GM18861 (cell line): ENCODE results near the gene NDUFAF7.
"Not testable (repeated sequence)": the region's sequence is repeated elsewhere in the genome, so short reads cannot be mapped to it uniquely, and the experiment has no call there.

ENCODE experiments used
- ATAC-seq: cut with Tn5 transposase; IDR thresholded peaks from one replicate; pipeline ENCODE4 v1.9.1; 2021; ENCODE audit not compliant: unreplicated experiment

Gene NDUFAF7

DNA sequence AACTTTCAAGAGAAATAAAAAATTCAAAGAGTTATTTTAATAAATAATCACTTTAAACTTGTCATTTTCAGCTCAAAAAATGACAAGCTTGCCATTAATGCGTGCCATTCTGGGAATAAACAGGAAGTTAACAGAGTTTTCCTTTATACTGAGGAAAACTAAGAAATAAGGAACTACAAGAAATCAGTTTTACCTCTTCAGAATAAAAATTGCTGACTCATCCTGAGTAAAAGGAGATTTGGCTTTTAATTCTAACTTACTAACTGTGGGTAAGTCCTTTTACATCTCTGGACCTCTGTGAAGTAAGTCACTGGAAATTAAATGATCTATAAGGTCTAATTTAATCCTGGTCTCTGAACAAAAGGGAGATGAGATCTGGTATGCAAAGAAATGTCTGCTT, 16.2 kb upstream of the NDUFAF7 start:
- ATAC-seq, result no peak

DNA sequence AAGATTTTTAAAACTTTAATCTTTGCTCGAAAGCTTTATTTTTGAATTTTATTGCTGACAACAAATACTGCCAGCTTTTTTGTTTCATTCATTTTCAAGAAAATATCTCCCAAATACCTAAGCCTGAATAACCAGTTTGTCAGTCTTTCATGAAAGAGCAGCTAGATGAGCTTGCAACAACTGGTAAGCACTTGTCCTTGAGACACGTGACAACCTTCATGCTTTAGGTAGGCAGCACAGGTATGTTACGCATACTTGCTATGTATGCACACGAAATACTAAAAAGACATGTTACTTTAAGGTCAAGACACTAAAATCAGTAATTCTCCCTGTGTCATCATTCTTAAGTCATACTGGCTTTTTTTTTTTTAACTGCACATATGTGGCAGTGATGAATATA, 12.4 kb upstream of the NDUFAF7 start:
- ATAC-seq, result no peak

DNA sequence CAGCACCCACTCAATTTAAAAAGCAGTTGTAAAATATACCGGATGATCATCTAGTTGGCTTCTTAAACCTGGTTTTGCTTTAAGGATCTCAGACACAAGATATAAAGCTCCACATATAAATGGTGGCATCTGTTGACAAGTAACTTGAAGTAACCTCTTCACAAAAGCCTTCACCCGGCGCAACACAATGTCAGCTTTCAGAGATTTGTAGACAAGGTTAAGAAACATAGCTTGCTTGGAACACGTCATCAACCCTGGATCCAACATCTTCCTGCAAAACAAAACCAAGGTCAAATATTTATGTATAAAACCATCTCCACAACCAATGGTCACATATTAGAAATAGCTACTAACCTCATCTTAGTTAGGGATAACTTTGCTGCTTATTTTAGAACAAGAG, 8.3 kb upstream of the NDUFAF7 start:
- no peak for ATAC-seq

DNA sequence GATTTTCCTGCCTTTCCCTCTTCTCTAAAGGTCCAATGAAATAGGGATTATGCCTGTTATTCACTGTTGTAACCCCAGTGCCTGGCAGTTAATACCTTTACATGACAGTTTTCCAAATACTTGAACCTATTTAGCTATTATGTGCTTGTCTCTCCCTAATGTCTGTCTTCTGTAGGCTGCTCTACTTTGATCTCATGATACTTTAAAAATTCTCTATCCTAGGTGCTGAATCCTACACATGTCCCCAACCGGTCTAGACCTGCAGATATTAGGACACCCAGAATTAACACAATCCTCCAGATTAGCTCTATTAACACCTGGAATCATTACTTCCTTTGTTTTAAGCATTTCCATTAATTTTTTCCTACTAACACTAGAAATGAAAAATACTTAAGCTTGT, 7.4 kb upstream of the NDUFAF7 start:
- ATAC-seq, result no peak

DNA sequence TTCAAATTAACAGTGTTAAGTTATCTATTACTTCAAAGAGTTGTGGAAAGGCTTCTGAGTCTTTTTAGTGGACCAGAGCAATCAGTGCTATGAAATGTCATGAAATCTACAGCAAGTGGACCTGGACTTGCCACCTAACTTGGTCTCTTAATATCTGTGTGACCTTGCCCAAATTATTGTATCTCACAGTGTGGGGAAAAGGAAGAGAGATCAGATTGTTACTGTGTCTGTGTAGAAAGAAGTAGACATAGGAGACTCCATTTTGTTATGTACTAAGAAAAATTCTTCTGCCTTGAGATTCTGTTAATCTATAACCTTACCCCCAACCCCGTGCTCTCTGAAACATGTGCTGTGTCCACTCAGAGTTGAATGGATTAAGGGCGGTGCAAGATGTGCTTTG, 6.3 kb upstream of the NDUFAF7 start:
- ATAC-seq, result not testable (repeated sequence)

DNA sequence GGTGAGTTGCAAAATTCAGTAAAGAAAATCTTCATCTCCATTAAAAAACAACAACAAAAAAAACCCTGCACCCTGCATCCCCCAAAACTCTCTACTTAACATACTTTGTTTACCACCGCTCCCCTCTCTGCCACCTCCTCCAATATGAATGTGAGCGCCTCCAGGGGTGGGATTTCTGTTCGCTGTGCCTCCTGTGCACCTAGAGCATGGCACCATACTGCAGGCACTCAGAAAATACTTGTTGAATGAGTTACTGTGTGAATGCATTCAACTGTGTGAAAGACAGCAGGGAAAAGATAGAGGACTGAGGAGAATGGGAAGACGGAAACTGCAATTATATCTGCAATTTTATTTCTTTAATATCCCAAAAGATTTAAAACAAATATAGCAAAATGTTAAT, 4.6 kb upstream of the NDUFAF7 start:
- ATAC-seq, result no peak

DNA sequence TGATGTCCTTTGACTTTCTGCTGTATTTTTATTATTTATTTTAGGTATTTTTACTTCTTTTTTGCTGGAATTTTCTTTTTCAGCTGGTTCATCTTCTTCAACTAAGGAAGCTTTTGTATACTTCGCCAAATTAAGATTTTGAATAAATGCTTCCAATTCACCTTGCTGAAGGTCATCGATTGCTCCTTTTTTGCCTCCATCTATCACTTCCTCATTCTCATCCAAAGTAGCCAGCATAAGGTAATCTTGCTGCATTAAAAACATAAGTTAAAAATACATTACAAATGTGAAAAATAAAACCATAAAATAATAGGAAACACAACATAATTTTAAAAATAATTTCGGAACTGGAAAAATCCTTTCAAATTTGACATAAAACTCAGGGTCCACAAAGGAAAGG, 2.7 kb upstream of the NDUFAF7 start:
- no peak for ATAC-seq

DNA sequence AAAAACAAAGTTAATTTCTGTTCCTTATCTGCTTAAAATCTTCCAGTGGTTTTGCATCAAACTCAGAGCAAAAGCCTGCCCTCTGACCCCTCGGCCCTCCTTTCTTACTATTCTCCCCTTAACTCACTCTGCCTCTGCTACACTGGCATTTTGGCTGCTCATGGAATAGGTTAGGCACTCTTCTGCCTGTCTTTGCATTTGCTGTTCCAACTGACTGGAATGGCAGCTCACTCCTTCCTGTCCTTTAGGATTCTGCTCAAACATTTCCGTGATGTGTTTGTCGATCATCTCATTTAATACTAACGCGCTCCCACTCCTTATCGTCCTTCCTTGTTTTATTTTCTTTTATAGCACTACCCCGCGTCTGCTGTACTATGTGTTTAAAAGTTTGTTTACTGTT, 877 bp upstream of the NDUFAF7 start:
- no peak for ATAC-seq

DNA sequence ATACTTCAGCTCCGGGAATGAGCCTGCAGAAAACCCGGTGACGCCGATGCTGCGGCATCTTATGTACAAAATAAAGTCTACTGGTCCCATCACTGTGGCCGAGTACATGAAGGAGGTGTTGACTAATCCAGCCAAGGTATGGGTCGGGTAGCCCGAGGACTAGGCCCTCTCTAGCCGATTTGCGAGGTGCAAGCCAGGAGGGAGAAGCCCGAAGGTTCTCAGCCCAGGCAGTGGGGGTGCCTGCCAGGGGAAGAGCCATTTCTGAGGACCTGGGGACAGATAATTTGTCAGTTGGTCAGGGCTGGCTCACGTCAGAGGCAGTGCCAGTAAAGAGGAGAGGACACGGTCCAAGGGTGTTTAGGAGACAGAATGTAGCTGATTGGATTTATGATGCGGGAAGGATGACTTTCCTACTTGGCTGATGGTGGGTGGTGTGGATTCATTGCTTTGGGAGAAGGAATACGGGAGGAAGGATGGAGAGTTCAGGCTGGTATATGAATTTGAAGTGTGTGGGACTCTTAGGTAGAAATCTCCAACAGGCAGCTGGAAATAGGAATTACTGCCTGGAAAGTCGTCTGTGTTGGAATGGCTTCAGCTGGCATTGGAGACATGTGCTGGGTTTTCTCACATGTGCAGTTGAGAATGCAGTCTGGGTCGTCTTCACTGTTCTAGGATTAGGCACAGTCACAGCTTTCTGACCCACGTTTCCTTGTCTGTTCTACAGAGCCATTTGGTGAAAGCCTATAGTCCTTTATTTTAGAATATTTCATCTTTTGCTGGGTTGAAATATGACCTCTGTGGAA, 874 bp downstream of the NDUFAF7 start:
- ATAC-seq, result no peak

DNA sequence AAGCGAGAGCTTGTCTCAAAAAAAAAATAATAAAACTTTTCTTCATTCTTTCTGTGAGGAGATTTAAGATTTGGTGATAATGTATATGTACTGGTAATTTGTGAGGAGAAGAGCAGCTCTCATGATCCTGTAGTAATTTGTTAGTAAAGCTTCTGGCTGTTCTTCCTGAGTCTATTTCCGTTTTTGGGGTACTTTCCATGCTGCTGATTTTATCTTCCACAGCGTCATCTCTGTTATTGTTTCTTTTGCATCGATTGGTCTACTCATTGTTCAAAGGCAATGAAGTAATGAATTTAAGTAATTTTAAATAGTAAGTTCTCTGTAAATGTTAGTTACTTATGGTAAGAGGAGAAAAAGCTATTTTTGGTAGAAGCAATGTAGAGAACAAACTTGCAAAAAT, 12.0 kb downstream of the NDUFAF7 start:
- no peak for ATAC-seq

DNA sequence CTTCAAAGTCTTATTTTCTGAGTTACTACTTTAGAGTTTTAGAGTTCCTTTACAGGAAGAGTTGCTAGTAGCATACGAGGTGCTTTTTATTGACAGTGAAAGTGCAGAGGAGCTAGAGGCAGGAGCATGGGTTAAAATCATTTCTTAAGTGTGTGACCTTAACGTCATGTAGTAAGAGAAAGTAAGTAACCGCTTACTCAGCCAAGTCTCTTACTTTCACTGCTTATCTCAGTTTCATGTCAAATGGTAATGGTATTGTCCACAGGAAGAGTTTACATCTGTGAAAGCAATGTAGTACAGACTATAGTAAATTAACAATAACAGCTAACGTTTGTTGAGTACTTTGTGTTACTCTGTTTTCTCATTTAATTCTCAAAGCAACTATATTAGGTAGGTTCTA, 12.6 kb downstream of the NDUFAF7 start:
- ATAC-seq, result peak; percentile 63

DNA sequence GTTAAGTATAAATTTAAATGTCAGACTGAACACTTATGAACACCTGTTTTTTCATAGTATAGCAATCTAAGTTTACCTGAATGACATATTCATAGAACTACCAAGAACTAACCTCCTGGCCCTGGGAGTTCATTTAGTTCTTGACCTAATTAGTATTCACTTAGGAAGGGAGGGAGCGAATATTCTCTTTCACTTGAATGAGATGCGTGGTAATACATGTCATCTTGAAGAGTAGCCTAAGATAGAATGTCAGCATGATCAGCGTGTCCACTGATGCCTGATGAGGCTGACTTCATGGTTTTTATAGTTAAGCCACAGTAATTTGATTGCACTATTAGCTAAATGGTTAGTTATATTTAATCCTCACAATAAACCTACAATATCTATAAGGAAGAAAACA, 13.3 kb downstream of the NDUFAF7 start:
- ATAC-seq, result no peak

DNA sequence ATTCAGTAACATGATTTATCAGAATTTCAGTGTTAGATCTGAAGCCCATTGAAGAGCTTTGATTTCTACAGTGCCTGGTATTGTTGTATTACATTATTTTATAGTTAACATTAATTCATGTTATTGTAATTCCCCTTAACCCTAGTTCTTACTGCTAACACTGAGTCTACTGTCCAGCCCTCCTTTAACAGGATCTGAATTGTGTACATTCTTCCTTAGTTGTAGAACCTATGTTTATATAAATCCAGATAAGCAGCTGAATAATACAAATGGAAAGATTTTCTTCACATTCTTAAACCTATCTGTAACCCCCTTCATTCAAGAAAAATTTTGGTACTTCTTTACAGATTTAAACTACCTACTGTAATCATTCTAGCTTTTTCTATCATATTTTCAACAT, 14.7 kb downstream of the NDUFAF7 start:
- no peak for ATAC-seq

DNA sequence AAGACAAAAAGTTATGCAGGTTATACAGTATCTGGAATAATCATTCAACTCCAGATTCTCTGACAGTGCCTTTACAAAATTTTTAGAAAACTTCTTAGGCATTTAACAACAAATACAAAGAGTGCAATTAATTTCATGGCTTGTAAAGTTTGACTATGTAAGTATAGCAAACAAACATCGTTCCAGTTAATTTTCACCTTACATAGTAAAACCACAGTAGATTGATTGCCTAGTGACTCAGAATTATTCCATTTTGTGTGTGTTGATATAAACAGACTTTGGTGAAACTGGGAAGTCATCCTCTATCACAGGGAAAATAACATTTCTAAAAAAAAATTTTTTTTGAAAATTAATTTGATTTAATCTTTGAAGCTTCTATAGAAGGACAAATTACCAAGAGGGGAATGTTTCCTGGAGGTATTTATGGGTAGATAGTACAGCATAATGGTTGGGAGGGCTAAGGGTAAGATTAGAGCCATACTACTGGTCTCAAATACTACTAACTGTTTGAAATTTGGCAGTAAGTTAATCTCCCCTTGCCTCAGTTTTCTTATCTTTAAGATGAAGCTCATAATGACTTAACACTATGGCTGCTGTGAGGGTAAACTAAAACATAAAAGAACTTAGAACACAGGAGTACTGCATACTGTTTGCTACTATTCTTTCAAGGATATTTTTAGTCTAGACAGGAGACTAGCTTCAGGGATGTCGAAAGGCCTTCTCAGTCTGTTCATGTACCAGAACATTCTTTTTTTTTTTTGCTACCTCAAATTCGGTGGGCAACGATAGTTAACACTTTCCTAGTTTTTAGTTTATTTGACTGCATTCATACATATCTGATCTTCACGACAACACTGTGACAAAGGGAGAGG, 19.6 kb downstream of the NDUFAF7 start:
- ATAC-seq, result no peak

DNA sequence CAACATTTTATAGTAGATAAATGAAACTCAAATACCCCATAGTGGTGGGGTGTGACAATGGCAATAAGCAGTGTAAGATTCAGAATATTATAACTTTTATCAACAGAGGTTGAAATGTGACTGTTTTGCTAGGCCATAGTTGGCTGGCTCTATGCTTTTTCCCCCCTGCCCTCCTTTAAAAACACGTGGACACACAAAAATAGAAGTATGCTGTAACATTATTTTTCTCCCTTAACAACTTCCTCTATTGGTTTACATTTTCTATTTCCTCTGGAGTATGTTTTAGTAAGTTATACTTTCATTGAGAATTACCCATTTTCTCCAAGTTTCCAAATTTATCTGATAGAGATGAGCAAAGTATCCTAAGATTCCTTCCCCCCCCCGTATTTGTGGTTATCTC, 31.1 kb downstream of the NDUFAF7 start:
- ATAC-seq, result no peak

DNA sequence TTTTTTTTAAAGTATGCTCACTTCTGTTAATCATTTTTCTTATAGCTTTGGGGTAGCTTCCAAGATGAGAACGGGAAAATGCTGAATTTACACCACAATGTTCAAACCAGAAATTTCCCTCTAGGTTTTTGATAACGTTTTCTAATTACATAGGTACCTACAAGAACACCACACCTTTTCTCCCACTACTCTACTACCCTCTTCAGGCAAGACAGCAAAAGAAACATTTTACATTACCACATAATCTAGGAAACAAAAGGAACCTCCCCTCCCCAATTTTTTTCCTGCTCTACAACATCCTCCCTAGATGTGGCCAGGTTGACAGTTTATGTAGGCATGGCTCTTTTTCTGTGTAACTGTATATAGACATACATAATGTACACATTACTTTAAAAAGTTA, 32.4 kb downstream of the NDUFAF7 start:
- no peak for ATAC-seq

DNA sequence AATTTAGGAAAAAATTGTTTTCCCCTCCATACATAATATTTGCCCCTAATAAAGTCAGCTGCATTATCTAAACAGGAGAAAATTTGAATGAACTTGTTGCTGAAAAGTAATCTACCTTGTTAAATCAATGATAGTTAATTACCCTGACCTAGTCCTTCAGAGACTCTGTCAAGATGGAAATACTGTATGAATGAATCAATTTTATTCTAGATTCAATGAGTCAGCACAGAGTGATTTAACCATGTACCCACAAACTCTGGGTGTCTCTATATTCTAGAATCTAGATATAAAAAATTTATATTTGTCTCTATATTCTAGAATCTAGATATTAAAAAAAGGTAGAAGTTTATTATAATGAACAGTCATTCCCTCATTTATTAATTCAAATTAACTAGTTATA, 36.2 kb downstream of the NDUFAF7 start:
- ATAC-seq, result no peak

DNA sequence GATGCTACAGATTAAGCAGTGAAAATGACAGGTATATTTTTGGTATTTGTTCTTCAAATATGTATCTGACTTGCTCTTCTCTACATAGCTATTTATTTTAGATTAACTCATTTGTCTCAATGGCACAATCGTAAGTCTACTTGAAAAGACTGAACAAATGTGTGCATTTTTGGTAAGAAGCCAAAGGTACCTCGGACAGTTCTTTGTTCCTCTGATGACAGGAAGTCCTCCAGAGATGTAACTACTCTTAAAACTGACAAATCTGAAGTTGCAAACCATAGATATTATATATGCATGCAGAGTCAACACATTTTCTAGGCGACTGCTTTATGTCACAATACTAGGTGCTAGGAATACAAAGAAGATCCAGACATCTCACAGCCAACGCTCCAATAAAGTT, 36.7 kb downstream of the NDUFAF7 start:
- ATAC-seq, result no peak

DNA sequence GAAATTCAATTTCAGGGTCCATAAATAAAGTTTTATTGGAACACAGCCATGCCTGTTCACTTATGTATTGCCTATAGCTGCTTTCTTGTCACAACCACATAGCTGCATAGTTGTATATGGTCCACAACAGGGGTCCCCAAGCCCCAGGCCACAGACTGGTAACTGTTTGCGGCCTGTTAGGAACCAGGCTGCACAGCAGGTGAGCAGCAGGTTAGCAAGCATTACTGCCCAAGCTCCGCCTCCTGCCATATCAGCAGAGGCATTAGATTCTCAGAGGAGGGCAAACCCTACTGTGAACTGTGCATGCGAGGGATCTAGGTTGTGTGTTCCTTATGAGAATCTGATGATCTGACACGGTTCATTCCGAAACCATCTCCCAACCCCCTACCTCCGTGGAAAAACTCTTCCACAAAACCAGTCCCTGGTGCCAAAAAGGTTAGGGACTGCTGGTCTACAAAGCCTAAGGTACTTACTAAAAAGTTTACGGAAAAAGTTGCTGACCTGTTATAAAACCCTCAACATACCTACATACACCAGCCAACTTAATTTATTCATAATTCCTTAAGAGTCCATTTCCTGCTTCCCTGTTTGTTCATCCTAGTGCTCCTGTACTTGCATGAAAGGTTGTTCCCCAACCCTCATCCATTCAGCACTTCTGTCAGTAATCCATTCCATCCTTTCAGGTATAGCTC, 40.1 kb downstream of the NDUFAF7 start:
- ATAC-seq, result no peak

DNA sequence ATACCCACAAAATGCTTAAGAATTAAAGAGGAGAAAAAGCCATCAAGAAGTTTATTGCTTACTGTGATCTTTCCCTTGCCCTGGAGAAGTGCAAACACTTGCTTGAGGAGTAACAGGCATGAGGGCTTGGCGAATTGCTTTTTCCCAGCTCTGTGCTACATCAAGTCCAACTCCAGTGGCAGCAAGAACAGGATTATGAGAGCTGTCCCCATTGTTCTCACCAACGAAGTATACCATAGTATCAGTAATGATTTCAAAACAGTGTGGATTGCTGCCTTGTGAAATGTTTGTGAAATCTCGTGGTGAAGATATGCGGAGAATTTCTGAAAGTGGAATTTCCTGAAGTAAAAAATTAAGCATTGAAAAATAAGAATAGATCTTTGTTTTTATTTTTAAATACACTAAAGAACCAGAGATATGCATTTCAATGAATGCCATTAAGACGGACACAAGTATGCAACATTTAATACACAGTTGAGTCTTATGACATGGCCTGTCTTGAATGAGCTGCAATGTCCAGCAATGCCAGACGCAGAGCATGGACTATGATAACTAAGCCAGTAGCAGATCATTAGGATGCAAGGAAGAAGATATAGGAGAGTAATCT, 43.0 kb downstream of the NDUFAF7 start:
- ATAC-seq, result no peak

DNA sequence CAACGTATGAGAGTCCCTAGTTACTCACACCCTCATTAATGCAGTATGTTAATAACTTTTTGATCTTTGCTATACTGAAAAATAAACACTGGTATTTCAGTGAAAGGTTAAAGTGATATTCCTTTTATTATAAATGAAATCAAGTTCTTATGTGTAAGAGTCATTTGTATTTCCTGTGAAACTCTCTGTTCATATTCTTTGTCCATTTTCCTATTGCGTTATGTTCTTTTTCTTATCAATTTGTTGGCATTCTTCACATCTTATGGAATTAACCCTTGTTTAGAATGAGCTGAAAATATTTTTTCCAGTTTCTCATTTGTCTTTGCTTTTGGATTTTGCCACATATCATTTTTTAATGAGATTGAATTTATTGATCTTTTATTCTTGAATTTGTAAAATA, 44.8 kb downstream of the NDUFAF7 start:
- ATAC-seq, result no peak
